Measurements from ENCODE around the gene ARHGAP10.

Gene ARHGAP10

GRCh38 chr4:148006001-148006400 is 274.1 kb downstream of the ARHGAP10 start:
- DNase-seq: no peak

- DNase-seq: no peak
Observed at GRCh38 chr4:148007314-148007760, 275.4 kb downstream of the ARHGAP10 start.

GRCh38 chr4:148007792-148008191 is 275.9 kb downstream of the ARHGAP10 start:
- DNase-seq: no peak

GRCh38 chr4:148015058-148015457 is 283.2 kb downstream of the ARHGAP10 start:
- no peak for DNase-seq

- no peak for DNase-seq
Observed at GRCh38 chr4:148015468-148015867, 283.6 kb downstream of the ARHGAP10 start.

GRCh38 chr4:148016063-148016637 is 284.3 kb downstream of the ARHGAP10 start:
- no peak for DNase-seq

GRCh38 chr4:148017801-148018200 is 285.9 kb downstream of the ARHGAP10 start:
- no peak for DNase-seq

GRCh38 chr4:148021686-148022085 is 289.8 kb downstream of the ARHGAP10 start:
- no peak for DNase-seq

GRCh38 chr4:148022975-148023374 is 291.1 kb downstream of the ARHGAP10 start:
- no peak for DNase-seq

GRCh38 chr4:148023512-148024181 is 291.8 kb downstream of the ARHGAP10 start:
- DNase-seq: no peak

GRCh38 chr4:148025981-148026380 is 294.1 kb downstream of the ARHGAP10 start:
- no peak for DNase-seq

- no peak for DNase-seq
Observed at GRCh38 chr4:148027201-148027600, 295.3 kb downstream of the ARHGAP10 start.

- no peak for DNase-seq
Observed at GRCh38 chr4:148029781-148030180, 297.9 kb downstream of the ARHGAP10 start.

GRCh38 chr4:148030193-148030873 is 298.4 kb downstream of the ARHGAP10 start:
- no peak for DNase-seq

GRCh38 chr4:148034813-148035212 is 302.9 kb downstream of the ARHGAP10 start:
- no peak for DNase-seq

- no peak for DNase-seq
Observed at GRCh38 chr4:148041606-148042329, 309.9 kb downstream of the ARHGAP10 start.

- no peak for DNase-seq
Observed at GRCh38 chr4:148044089-148044911, 312.4 kb downstream of the ARHGAP10 start.

- no peak for DNase-seq
Observed at GRCh38 chr4:148044912-148045352, 313.0 kb downstream of the ARHGAP10 start.

- DNase-seq: no peak
Observed at GRCh38 chr4:148048598-148048997, 316.7 kb downstream of the ARHGAP10 start.

GRCh38 chr4:148051403-148051802 is 319.5 kb downstream of the ARHGAP10 start:
- no peak for DNase-seq

GRCh38 chr4:148052448-148052847 is 320.6 kb downstream of the ARHGAP10 start:
- no peak for DNase-seq

GRCh38 chr4:148053298-148054003 is 321.6 kb downstream of the ARHGAP10 start:
- DNase-seq: no peak
